Measurements from ENCODE around the gene DOCK8.
A peak's percentile ranks its signal among the peaks of the same experiment; 100 is the strongest.
"Not testable (repeated sequence)": the region's sequence is repeated elsewhere in the genome, so short reads cannot be mapped to it uniquely, and the experiment has no call there.

DOCK8 gene

DNA sequence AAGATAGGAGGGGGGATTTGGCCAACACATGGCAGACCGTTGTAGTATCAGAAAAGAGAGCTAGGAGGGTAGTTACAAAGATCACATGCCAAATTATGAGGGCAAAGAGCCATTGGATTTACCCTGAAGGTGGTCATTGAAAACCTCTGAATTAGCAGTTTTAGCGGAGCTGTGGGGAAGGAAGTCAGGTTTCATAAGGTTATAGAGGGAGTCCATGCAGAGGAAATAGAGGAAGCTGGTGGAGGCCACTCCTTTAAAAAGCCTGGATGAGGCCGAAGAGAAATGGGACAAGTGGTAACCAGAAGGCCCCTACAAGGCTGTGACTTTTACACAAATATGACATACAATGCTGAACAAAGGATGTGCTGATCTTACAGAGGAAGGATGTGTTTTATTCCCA is 13.2 kb downstream of the DOCK8 start:
- DNase-seq, result no peak

- no peak for DNase-seq
Observed at GRCh38 chr9:228929-229695, 14.4 kb downstream of the DOCK8 start.

DNA sequence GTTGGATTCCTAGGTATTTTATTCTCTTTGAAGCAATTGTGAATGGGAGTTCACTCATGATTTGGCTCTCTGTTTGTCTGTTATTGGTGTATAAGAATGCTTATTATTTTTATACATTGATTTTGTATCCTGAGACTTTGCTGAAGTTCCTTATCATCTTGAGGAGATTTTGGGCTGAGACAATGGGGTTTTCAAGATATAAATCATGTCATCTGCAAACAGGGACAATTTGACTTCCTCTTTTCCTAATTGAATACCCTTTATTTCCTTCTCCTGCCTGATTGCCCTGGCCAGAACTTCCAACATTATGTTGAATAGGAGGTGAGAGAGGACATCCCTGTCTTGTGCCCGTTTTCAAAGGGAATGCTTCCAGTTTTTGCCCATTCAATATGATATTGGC is 17.0 kb downstream of the DOCK8 start:
- DNase-seq, result not testable (repeated sequence)

GRCh38 chr9:233708-234107 is 19.0 kb downstream of the DOCK8 start:
- not testable (repeated sequence) for DNase-seq

GRCh38 chr9:237141-237857 is 22.6 kb downstream of the DOCK8 start:
- DNase-seq, result peak in 1 of 5 donors; percentile 56

GRCh38 chr9:237858-238345 is 23.2 kb downstream of the DOCK8 start:
- no peak for DNase-seq

DNA sequence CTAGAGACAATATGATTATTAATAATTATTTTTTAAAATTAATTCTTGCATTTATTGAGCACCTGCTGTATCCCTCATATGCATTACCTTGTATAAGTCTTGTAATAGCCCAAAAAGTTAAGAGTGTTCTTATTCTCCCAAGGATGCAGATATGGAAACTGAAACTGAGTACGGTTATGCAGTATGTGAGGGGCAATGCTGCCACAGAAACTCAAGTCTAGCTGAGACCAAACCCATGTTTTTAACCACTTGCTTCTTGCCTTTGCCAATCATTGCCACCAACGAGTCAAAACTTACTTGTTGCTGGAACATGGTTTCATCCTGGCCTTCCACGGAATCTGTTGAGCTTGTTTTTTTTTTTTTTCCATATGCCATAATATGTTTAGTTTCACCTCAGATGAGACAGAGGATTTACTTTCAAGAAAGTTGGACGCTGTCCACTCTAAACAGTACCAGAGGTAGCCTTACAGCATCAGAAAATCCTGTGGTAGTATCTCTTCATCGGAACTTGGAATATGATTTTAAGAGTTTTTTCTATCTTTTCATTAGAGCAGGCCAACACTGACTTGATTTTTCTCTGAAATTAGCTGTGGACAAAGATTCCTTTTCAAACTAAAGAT is 27.9 kb downstream of the DOCK8 start:
- peak in 1 of 5 donors; percentile 70 for DNase-seq

DNA sequence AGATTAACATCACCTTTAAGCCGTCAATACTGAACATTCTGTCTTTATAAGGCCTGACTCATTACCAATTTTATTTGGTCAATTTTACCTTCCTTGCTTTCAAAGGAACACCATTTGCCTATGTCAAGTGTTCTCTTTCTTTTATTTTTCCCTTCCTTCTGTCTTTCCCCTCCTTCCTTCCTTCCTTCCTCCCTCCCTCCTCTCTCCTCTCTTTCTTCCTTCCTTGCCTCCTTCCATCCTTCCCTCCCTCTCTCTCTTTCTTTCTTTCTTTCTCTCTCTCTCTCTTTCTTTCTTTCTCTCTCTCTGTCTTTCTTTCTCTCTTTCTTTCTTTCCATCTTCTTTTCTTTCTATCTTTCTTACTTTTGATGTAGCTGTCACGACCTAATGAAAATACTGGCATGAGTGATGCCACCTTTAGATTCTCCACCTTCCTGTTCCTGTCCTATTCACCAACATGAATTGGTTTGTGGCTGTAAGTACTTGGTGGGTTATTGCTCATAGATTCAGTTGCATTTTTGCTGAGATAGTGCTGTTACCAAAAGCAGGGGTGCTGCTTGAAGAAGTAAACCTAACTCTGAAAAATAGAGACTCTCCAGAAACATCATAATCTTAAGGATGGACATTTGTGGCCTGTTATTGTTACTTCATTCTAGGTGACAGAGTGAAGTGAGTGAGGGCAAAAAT is 33.8 kb downstream of the DOCK8 start:
- peak in 1 of 5 donors; percentile 53 for DNase-seq

DNA sequence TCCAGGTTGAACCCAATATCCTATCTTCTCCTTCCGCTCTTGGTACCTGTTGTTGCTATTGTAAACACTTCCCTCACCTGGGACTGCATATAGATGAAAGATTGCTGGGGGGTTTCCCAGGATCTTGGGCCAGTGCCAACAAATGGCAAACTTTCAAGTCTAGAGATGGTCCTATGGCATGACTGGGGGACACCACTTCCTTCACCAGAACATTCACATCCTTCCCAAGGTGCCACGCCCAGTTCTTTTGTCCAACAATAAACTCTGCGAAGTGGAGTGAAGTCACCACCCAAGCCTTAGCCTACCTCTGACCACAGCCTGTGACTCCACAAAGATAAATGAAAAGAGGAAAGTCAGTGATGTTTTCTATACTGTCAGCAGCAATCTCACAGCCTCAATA is 34.4 kb downstream of the DOCK8 start:
- peak in 4 of 5 donors; percentile 3 to 33 (median 20) for DNase-seq

GRCh38 chr9:250039-250438 is 35.4 kb downstream of the DOCK8 start:
- no peak for DNase-seq

DNA sequence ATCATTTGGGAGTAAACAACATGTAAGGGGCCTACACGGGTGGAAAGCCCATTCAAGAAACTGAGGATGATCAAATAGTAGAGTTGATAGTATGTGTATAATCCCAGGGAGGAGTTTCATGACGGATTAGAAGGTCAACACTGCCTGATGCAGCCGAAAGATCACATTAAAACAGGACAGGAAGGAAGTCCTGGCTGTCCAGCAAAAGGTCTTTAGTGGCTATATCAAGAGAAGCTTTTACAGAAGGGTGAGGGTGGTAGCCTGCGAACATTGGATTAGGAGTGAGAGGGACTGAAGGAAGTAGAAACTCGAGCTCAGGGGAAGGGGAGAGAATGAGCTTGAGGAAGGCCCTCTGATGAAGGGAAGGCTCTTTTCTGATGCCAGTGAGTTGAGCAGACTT is 36.0 kb downstream of the DOCK8 start:
- no peak for DNase-seq

DNA sequence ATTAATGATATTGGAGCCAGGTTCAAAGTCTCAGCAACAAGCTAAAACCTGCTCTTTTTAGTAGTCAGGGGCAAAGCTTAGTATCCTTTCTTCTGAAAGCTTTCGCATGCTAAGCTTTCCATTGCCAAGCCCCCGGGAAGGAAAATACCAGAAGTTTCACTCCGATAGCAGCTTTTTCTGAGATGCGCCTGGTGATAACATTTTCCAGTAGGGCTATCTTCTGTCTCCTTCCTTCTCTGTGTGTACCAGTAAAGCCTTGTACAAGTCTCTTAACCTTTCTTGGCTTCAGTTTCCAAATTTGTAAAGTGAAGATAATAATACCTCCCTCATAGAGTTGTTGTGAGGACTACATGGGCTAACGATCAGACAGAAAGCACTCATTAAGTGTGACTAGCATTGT is 36.7 kb downstream of the DOCK8 start:
- DNase-seq, result no peak

- DNase-seq, result no peak
Observed at GRCh38 chr9:253539-253938, 38.9 kb downstream of the DOCK8 start.

DNA sequence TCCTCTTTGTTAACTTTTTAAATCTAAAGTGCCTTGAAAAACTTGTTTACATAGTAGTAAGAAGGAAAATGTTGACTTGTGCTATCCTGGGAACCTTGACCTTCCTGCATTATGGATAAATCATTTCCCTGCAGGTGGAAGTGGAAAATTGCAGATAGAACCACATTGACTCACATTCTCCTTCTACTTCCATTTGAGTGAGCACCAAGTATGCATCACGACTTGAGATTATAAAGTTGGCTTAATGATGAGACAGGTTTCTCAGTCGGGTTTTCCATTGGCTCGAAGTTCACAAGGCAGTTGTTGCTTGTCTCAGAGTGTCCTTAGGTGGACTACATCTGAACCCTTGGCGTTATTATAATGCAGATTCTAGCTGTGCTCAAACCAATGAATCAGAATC is 39.9 kb downstream of the DOCK8 start:
- DNase-seq, result no peak

DNA sequence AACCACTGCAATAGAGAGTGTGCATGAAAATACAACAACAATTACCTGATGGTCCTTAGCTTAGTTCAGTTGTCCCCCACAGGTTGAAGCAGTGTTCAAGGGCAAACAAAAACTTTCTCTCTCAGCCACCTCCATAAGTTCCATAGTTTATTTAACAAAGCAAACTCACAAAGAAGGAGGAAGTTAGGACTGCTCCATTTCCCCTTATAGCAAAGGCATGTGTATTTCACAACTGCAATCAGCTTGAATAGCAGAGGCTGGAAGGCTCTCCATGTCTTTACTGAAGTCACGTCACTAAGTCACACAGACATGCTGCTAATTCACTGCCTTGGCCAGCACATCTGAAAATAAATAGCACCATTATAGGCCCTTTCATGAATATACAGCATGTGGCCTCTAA is 43.3 kb downstream of the DOCK8 start:
- DNase-seq, result no peak

DNA sequence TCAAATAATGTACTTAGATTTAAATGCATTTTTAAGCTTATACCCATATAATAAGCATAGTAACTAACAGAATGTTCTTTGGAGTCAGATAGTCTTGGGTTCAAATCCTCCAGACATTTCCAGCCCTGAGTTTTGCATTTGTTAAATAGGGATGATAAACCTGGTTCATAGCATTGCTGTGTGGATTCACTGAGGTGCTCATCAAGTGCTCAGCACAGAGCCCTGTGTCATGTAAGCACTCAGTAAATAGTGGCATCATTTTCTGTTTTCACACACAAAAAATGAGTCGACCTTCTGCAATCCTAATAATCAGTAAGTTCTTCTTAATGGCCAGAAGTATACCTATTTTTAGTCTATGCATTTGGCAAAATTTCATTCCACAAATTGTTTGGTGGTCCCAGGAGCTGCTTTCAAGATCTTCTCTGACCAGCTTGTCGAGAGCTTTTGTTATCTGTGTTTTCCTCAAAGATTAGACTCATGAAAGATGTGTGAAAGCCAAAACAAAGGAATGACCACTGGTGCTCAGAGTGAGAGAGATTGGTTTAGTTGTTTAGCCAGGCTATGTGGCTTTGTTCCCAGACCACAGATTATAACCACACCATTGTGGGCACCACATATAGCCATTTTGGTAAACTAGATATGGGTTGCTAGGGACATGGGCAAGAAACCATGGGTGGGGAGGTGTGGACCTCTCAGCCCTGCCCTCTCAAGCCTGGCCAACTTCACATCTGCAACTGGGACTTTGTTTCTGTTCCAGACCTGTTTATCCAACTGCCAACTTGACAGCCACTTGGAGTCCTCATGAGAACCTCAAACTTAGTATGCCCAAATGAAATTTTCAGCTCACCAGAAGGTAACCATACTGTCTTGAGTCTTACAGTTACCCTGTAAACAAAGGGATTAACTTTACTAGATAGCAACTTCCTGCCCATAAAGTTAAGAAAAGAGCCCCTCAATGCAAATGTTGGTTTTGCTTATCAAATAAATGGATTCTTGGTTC is 45.0 kb downstream of the DOCK8 start:
- no peak for DNase-seq

- DNase-seq, result no peak
Observed at GRCh38 chr9:264231-264630, 49.6 kb downstream of the DOCK8 start.

- DNase-seq, result no peak
Observed at GRCh38 chr9:265209-265870, 50.7 kb downstream of the DOCK8 start.

- no peak for DNase-seq
Observed at GRCh38 chr9:266228-266627, 51.6 kb downstream of the DOCK8 start.

DNA sequence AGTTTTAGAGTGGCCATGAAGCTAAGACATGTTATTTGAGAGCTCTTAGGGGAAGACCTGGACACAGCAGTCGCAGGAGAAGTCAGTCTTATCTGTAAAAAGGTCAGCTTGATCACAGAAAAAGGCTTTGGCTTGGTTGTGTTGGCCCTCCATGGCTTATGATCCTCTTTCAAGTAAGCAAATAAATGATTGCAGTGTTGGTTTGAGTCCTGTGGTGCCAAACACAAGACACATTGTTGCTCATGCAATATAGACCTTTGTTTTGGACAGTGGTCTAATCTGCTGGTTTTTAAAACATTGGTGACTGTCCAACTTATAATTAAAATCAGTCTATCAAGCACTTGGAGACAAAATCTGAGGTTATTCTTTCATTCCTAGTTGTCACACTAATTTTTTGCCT is 54.0 kb downstream of the DOCK8 start:
- DNase-seq, result no peak

GRCh38 chr9:269081-269711 is 54.5 kb downstream of the DOCK8 start:
- no peak for DNase-seq
